ENCODE results near the gene SAMD8. TPM values are rescaled to one million over a fixed set of nuclear protein-coding genes. Genes with fewer than 3 reads are reported as not detected.

SAMD8 gene
- total and polyA plus RNA-seq, 10 of the 15 experiments (the other 5 are each of a cell fraction or from before 2014, with no cell fraction given): 2.8 to 26.0 (median 9.3) TPM

GRCh38 chr10:75223507-75223906 lies 112.1 kb downstream of the SAMD8 start:
- ChIA-PET SMC1A (ENCODE audit: uncharacterized antibody, unreplicated experiment) (interaction anchor here (0.7 to 1.8 kb wide), 5 partner anchors 8 to 46 kb away, joined by 3 to 5 read pairs (median 3); partner anchors contain the start of gene COMTD1), POLR2A (interaction anchor here (0.5 to 2.0 kb wide), 3 partner anchors 12 to 25 kb away, joined by 4 to 11 read pairs (median 5); partner anchors contain the start of gene VDAC2), RAD21 (ENCODE audit: unreplicated experiment) (interaction anchor here (2.3 kb wide), 1 partner anchor 12 kb away, joined by 5 read pairs; the partner anchor contains the start of gene COMTD1), CTCF (interaction anchor here (0.7 to 5.2 kb wide), 4 partner anchors 13 to 980 kb away, joined by 4 to 32 read pairs (median 6); partner anchors contain the start of gene COMTD1)
- Histone ChIP-seq H3K4me3 (no peak overlapping the region), H3K79me2 (ENCODE audit: control insufficient read depth, insufficient read depth, low read length) (peaks cover 32% of the 10 kb centered on the region), H3K27me3 (replicated peaks in 1 of 2; ENCODE audit: control insufficient read depth in 2 of 2, insufficient read depth in 2 of 2, low read length in 1 of 2) (no peaks in the 10 kb centered on the region), H3K9ac (ENCODE audit: control insufficient read depth, insufficient read depth, low read length) (no peak overlapping the region), H4K20me1 (ENCODE audit: control insufficient read depth, insufficient read depth) (peaks cover 2% of the 10 kb centered on the region; the same call in 1 of the 2 replicates), H3K4me2 (ENCODE audit: control insufficient read depth, insufficient read depth) (no peak overlapping the region), H3K36me3 (ENCODE audit: control insufficient read depth in 2 of 2, insufficient read depth in 2 of 2, low read length in 1 of 2) (peaks cover 12 to 40% of the 10 kb centered on the region in 2 experiments), H3K27ac (ENCODE audit: control insufficient read depth, insufficient read depth) (no peak overlapping the region), H3K9me3 (replicated peaks; ENCODE audit: control insufficient read depth, insufficient read depth, low read length) (no peaks in the 10 kb centered on the region), H2AFZ (ENCODE audit: control insufficient read depth, low read depth, low read length) (no peak overlapping the region), H3K4me1 (ENCODE audit: control insufficient read depth, insufficient read depth, low read length) (peaks cover 3% of the 10 kb centered on the region)
- FAIRE-seq (no peak), ATAC-seq (no peak; the same call in 1 of the 3 replicates), DNase-seq (ENCODE audit: low read depth, low spot score) (no peak)
- 76% methylated on average over 2 of the region's 2 CpGs for WGBS (ENCODE audit: insufficient coverage, insufficient replicate concordance, low lambda C conversion rate, missing lambda C conversion rate)
- in situ Hi-C loops (cut with MboI) (no loop called here), intact Hi-C loops (cut with micrococcal nuclease; ENCODE audit: unreplicated experiment) (no loop called here)
- no TSS peak for BruUV-seq (replicated peaks)
- TF ChIP-seq ATF7 (IDR thresholded peaks at IDR 0.05; ENCODE audit: low read depth) (no peak), CEBPZ (IDR thresholded peaks at IDR 0.05; ENCODE audit: low read depth, low read length) (no peak), CREM (IDR thresholded peaks at IDR 0.05; ENCODE audit: low read depth) (no peak), BACH1 (IDR thresholded peaks at IDR 0.05; ENCODE audit: borderline replicate concordance) (no peak), SP1 (IDR thresholded peaks at IDR 0.05; ENCODE audit: low read depth, low read length) (no peak), RELA (IDR thresholded peaks at IDR 0.05; ENCODE audit: borderline replicate concordance, partially characterized antibody) (no peak), ZNF274 (IDR thresholded peaks at IDR 0.05; ENCODE audit: insufficient read depth, insufficient read length) (no peak), ZNF622 (IDR thresholded peaks at IDR 0.05) (no peak), KLF5 (IDR thresholded peaks at IDR 0.05; ENCODE audit: partially characterized antibody) (no peak), CBX5 (IDR thresholded peaks at IDR 0.05; ENCODE audit: low read depth) (no peak), ZBTB11 (CRISPR knock-in tag; IDR thresholded peaks at IDR 0.05) (no peak), SRF (IDR thresholded peaks at IDR 0.05; ENCODE audit: low read depth in 2 of 2, low read length in 2 of 2) (no peak), ZSCAN29 (IDR thresholded peaks at IDR 0.05) (no peak), REST (IDR thresholded peaks at IDR 0.05; ENCODE audit: low read depth, low read length) (no peak)

Data from GM12878 (cell line).